GM18867 (cell line): ENCODE measurements around the gene SAMD11.

Source experiments
- ATAC-seq: cut with Tn5 transposase; IDR thresholded peaks from one replicate; pipeline ENCODE4 v1.9.1; 2021; ENCODE audit warnings: mild to moderate bottlenecking, moderate library complexity; ENCODE audit not compliant: unreplicated experiment

SAMD11 gene

GRCh38 chr1:932173-932510 is 8.4 kb downstream of the SAMD11 start:
- no peak for ATAC-seq

DNA sequence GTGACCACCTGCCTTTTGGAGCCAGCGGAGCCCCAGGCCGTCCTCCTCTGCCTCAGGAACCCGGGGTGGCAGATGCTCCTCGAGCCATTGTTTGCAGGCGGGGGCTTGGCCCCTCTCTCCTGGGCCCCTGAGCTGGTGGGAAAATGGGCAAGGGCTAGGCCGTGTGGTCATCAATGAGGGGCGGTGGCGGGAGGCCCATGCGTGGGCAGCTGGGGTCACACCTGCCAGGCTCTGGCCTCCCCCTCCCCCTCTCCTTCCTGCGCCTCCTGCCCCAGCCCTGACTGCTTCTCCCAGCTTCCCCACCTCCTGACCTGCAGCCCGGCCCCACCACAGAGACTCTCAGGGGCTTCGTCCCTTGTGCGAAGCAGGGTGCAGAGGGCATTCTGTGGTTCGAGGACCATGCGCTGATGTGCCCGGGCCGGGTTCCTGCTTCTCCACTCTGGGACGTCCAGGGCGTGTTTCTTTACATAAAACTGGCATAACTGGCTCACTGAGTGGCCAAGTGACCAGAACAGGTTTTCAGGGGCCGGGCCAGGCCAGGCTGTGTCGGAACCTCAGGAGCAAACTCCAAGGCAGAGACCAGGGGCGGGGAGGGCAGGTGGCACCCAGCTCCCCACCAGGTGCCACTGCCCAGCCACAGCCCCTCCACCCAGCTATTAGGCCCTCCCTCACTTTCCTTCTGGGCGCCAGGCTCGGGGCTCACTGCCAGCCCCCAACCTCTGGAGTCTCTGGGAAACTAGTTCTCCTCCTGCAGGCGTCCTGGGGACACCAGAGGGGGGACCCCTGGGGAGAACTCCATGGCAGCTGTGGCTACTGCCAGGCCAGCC is 9.3 kb downstream of the SAMD11 start:
- no peak for ATAC-seq

DNA sequence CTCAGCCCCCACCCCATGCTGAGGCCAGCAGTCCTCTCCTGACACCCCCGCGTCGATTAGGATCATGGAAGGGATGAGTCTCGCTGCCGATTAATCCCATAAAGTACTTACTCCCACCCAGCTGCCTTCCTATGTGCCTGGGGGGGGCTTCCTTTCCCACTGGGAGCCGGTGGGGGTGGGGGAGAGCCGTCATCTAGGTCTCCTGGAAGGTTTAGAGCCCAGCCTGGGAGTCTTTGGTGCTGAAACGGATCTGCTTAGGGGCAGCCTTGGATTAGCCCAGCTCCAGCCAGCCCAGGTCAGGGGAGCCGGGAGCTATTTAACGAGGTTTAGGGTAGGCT is 9.8 kb downstream of the SAMD11 start:
- no peak for ATAC-seq

DNA sequence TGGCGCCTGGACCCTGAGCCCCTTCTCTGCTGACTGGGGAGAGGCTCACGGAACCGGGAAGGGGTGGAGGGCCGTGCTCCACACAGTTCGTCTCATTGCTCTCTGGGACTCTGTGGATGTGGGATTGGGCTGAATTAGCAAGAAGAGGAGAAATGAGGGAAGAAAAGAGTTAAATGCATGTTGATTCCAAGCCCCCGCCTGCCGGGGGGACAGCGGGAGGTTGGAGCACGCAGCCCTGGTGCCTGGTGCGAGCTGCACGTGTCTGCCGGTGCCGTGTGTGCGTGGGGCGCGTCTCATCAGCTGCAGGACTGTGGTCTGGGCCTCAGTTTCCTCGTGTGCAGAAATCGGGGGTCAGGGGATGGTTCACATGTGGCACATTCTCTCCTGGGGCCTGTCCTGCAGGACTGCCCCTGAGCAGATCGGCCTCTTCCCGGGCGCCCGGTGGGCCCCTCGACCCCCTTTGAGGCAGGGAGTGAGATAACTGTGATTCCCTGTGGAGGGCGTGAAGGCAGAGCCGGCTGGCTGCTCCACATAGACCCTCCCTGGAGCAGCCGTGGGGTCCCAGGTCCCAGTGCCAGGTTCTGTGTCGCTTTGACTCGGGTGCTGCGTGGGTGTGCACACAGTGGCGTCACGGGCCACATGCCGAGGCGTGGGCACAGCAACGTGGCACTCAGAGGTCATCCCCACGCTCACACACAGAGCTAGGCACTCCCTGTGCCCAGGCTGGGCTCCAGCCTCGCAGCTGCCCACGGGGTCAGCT is 11.4 kb downstream of the SAMD11 start:
- ATAC-seq: no peak

GRCh38 chr1:935751-936231 is 12.1 kb downstream of the SAMD11 start:
- no peak for ATAC-seq

- no peak for ATAC-seq
These were observed 12.9 kb downstream of the SAMD11 start for GRCh38 chr1:936348-937264.

DNA sequence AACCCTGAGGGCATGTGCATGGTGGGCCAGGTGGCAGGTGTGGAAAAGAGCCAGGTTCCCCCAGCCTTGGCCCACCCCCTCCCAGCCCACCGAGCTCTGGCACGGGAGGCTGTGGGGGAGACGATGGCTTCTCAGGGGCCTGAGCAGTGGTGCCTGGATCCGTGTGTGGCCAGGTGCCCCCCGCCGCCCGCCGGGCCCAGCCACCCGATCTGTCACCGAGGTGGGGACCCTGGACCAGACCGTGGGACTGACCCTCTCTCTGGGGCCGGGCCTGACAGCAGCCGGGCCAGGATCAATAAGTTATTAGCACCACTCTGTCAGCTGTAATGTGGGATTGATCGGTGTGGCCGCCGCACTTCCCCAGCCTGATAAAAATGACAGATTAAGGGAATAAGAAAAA is 13.8 kb downstream of the SAMD11 start:
- ATAC-seq: no peak

DNA sequence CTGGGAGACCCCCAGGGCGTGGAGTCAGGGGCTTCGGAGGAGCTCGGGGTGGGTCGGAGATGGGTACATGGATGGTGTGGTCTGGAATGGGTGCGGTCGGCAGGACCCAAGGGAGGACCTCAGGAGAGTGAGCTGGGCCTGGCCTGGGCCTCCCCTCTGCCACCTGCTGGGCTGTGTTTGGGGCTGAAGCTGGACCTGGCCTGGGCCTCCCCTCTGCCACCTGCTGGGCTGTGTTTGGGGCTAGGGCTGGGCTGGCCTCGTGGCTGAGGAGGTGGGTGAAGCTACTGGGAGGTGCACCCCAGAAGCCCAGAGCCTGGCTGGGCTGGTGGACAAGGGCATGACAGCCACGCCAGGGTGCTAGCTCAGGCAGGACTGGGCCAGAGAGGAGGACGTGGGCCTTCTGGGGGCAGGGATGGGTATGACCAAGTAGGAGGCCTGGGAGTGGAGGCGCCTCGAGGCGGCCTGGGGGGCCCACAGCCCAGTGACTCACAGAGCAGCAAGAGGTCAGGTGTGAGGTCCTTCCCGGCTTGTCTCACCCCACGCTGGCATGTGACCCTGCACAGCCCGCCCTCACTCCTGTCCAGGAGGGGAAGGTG is 14.5 kb downstream of the SAMD11 start:
- no peak for ATAC-seq

- ATAC-seq: no peak
These were observed 15.2 kb downstream of the SAMD11 start for GRCh38 chr1:938711-939489.

GRCh38 chr1:939511-940106 is 15.9 kb downstream of the SAMD11 start:
- ATAC-seq: no peak

GRCh38 chr1:940107-941014 is 16.6 kb downstream of the SAMD11 start:
- ATAC-seq: no peak

DNA sequence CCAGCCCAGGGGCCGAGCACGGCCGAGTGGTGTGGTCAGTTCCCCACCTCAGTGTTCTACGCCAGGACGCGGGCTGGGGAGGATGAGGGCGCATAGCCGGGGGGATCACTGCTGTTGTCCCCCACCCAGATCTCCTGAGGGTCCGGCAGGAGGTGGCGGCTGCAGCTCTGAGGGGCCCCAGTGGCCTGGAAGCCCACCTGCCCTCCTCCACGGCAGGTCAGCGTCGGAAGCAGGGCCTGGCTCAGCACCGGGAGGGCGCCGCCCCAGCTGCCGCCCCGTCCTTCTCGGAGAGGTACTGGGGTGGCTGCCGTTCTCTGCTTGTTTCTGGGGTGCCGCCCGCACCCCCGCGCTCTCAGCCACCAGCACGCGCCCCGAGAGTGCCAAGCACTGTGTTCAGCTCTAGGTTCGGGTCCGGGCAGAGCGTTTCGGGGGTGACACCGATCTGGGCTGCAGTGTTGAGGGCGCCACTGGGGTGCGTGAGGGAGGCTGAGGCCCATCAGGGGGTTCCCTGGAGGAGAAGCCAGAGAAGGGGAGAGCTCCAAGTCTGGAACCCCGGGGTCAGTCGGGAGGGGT is 17.4 kb downstream of the SAMD11 start:
- no peak for ATAC-seq

DNA sequence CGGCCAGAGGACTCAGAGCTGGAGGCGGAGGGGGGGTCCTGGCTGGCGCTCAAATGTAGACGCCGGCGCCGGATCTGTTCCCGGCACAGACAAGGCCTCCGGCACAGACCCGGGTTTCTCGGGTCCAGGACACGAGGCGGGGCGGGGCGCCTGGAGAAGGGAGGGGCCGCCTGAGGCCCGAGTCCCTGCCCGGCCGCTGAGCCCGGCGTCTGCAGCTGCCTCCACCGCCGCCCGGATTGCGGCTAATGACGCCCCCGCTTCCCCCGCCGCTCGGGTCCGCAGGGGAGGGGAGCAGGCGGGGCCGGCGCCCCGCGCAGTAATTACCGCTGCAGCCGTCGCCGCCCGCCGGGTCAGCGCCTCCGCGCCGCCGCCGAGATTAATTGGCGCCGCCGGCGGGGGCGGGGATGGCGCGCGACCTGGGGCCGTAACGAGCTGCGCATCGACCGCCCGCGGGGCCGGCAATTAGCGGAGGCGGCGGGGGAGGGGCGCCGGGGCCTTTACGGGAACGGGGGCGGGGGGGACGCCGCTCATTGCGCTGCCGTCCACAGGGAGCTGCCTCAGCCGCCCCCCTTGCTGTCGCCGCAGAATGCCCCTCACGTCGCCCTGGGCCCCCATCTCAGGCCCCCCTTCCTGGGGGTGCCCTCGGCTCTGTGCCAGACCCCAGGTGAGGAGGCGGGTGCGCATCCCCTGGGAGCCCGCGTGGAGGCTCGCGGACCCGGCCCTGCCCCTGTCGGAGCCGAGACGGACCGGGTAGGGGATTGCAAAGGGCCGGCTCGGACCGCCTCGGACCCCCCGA is 18.1 kb downstream of the SAMD11 start:
- no peak for ATAC-seq

DNA sequence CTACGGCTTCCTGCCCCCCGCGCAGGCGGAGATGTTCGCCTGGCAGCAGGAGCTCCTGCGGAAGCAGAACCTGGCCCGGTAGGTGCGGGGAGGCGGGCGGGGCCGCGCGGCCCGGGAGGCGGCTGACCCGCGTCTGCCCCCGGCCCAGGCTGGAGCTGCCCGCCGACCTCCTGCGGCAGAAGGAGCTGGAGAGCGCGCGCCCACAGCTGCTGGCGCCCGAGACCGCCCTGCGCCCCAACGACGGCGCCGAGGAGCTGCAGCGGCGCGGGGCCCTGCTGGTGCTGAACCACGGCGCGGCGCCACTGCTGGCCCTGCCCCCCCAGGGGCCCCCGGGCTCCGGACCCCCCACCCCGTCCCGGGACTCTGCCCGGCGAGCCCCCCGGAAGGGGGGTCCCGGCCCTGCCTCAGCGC is 18.7 kb downstream of the SAMD11 start:
- no peak for ATAC-seq

DNA sequence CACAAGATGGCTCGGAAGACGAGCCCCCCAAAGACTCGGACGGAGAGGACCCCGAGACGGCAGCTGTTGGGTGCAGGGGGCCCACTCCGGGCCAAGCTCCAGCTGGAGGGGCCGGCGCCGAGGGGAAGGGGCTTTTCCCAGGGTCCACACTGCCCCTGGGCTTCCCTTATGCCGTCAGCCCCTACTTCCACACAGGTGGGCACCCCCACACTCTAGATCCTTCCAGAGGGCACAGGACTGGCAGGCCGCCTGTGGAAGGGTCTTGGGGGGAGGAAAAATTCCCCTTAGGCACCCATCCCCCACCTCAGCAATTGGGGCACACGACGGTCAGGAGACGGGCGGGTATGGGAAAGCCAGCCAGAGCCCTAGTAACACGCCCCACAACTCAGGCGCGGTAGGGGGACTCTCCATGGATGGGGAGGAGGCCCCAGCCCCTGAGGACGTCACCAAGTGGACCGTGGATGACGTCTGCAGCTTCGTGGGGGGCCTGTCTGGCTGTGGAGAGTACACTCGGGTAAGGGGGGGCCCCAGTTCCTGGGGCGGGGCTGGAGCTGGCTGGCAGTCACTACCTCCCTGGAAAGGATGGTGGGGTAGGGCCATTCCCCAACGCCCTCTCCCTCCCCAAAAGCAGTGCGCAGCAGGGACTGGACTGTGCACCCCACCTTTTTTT is 19.3 kb downstream of the SAMD11 start:
- no peak for ATAC-seq

- ATAC-seq: no peak
These were observed 20.0 kb downstream of the SAMD11 start for GRCh38 chr1:943545-944340.
